Smooth muscle cell (in vitro differentiated cells): Measurements from ENCODE around the gene MESP2. TPM values are rescaled to one million over a fixed set of nuclear protein-coding genes. Genes with fewer than 3 reads are reported as not detected.

Experiments used
- DNase-seq: peaks from one replicate; lab custom pipeline; 2025; ENCODE audit not compliant: unreplicated experiment; lab: John Stamatoyannopoulos, UW
- H2AFZ ChIP-seq: fragments of 200-600 bp; sonication (generic); 2 replicates; pipeline ENCODE4 v1.6.0; 2016; ENCODE audit warnings: antibody characterized with exemption, low read depth, mild to moderate bottlenecking
- H3F3A ChIP-seq: fragments of 200-600 bp; sonication (generic); 2 replicates; pipeline ENCODE4 v1.6.0; 2017; ENCODE audit warnings: antibody characterized with exemption, low read depth
- H3K27ac ChIP-seq: fragments of 200-600 bp; sonication (generic); 2 replicates; pipeline ENCODE4 v1.5.1; 2016; ENCODE audit warnings: low read depth, mild to moderate bottlenecking
- H3K27me3 ChIP-seq: fragments of 200-600 bp; sonication (generic); 2 replicates; pipeline ENCODE4 v1.6.1; 2016; ENCODE audit warnings: low read depth, mild to moderate bottlenecking
- H3K36me3 ChIP-seq: fragments of 200-600 bp; sonication (generic); 2 replicates; pipeline ENCODE4 v1.5.1; 2016; ENCODE audit warnings: low read depth
- H3K4me1 ChIP-seq: fragments of 200-600 bp; sonication (generic); 2 replicates; pipeline ENCODE4 v1.5.1; 2016; ENCODE audit warnings: low read depth
- H3K4me2 ChIP-seq: fragments of 200-600 bp; sonication (generic); 2 replicates; pipeline ENCODE4 v1.6.0; 2016; ENCODE audit warnings: mild to moderate bottlenecking
- H3K4me3 ChIP-seq: fragments of 200-600 bp; sonication (generic); 2 replicates; pipeline ENCODE4 v1.5.1; 2016; ENCODE audit warnings: mild to moderate bottlenecking
- H3K79me2 ChIP-seq: fragments of 200-600 bp; sonication (generic); 2 replicates; pipeline ENCODE4 v1.6.0; 2016; ENCODE audit warnings: low read depth, mild to moderate bottlenecking
- H3K9ac ChIP-seq: fragments of 200-600 bp; sonication (generic); 2 replicates; pipeline ENCODE4 v1.6.0; 2016; ENCODE audit warnings: low read depth
- H3K9me3 ChIP-seq: fragments of 200-600 bp; sonication (generic); replicated peaks from 2 replicates; pipeline ENCODE4 v1.5.1; 2016; ENCODE audit warnings: low read depth
- H4K20me1 ChIP-seq: fragments of 200-600 bp; sonication (generic); 2 replicates; pipeline ENCODE4 v1.6.0; 2016; ENCODE audit warnings: low read depth
- WGBS: methylation state at CpG from one replicate; pipeline ENCODE4 v1.1.7; 2016; ENCODE audit warnings: low lambda C conversion rate; 5-methylcytosine and 5-hydroxymethylcytosine counted together
- polyA plus RNA-seq: library from polyadenylated mRNA; unstranded; fragments of >200 nt; fragmentation: Nextera tagmentation; extraction: Ambion mirVana; gene quantifications from 2 replicates; pipeline ENCODE4 v1.2.1, GENCODE V29; 2016
- total RNA-seq: library from RNA; depleted of rRNA; stranded (reverse); fragments of >200 nt; gene quantifications from 2 replicates; pipeline ENCODE4 v1.2.3, GENCODE V29; 2014
- TF ChIP-seq, protein P1 (sequence below): fragments of 200-600 bp; sonication (generic); IDR thresholded peaks from 2 replicates; pipeline ENCODE4 v1.5.1; 2017; ENCODE audit warnings: borderline replicate concordance, mild to moderate bottlenecking, antibody characterized with exemption; ENCODE audit not compliant: insufficient read depth, poor library complexity, severe bottlenecking

MESP2 gene
- total and polyA plus RNA-seq, 2 experiments from 2014 or later: 0.09 TPM; not detected in 1

- Histone ChIP-seq H3F3A (peaks cover 7% of the 10 kb centered on the region), H3K9me3 (no peaks in the 10 kb centered on the region), H3K4me3 (no peak overlapping the region), H3K27me3 (no peaks in the 10 kb centered on the region), H3K27ac (no peak overlapping the region), H4K20me1 (no peaks in the 10 kb centered on the region), H3K36me3 (no peaks in the 10 kb centered on the region), H3K4me1 (no peaks in the 10 kb centered on the region), H3K4me2 (no peak overlapping the region), H3K79me2 (no peaks in the 10 kb centered on the region), H3K9ac (no peak overlapping the region), H2AFZ (no peak overlapping the region)
- TF ChIP-seq, protein P1, sequence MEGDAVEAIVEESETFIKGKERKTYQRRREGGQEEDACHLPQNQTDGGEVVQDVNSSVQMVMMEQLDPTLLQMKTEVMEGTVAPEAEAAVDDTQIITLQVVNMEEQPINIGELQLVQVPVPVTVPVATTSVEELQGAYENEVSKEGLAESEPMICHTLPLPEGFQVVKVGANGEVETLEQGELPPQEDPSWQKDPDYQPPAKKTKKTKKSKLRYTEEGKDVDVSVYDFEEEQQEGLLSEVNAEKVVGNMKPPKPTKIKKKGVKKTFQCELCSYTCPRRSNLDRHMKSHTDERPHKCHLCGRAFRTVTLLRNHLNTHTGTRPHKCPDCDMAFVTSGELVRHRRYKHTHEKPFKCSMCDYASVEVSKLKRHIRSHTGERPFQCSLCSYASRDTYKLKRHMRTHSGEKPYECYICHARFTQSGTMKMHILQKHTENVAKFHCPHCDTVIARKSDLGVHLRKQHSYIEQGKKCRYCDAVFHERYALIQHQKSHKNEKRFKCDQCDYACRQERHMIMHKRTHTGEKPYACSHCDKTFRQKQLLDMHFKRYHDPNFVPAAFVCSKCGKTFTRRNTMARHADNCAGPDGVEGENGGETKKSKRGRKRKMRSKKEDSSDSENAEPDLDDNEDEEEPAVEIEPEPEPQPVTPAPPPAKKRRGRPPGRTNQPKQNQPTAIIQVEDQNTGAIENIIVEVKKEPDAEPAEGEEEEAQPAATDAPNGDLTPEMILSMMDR: no peak
- DNase-seq: no peak
- WGBS: 88% methylated on average over 11 of the region's 11 CpGs
Measured at GRCh38 chr15:89822026-89822425, 45.9 kb downstream of the MESP2 start.

DNA sequence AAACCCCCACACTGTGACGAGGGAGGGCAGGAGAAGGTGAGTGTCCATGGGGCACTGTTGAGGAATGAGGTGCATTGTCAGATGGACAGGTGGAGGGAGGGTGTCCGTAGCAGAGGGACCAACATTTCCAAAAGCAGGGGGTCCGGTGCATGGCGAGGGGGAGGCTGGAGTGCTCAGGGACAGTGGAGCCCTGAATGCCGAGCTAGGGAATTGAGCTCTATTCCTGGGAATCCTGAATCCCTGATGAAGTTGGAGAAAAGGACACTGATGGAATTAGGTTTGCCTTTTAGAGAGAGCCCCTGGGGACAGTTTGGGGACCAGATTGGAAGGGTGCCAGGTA is 46.4 kb downstream of the MESP2 start:
- Histone ChIP-seq H3K36me3 (no peaks in the 10 kb centered on the region), H3K79me2 (no peaks in the 10 kb centered on the region), H3K27me3 (no peaks in the 10 kb centered on the region), H2AFZ (no peak overlapping the region), H3K9ac (no peak overlapping the region), H3F3A (peaks cover 7% of the 10 kb centered on the region), H3K27ac (no peak overlapping the region), H3K4me1 (no peaks in the 10 kb centered on the region), H3K4me3 (no peak overlapping the region), H4K20me1 (no peaks in the 10 kb centered on the region), H3K9me3 (no peaks in the 10 kb centered on the region), H3K4me2 (no peak overlapping the region)
- DNase-seq: no peak
- TF ChIP-seq, protein P1: no peak
- WGBS: 90% methylated on average over 5 of the region's 5 CpGs

GRCh38 chr15:89822951-89823711 is 47.0 kb downstream of the MESP2 start:
- Histone ChIP-seq H3K27ac (no peak overlapping the region), H4K20me1 (no peaks in the 10 kb centered on the region), H3K4me3 (no peak overlapping the region), H3K36me3 (no peaks in the 10 kb centered on the region), H2AFZ (no peak overlapping the region), H3K4me2 (no peak overlapping the region), H3K79me2 (no peaks in the 10 kb centered on the region), H3K9me3 (no peaks in the 10 kb centered on the region), H3K4me1 (peaks cover 2% of the 10 kb centered on the region), H3F3A (peaks cover 9% of the 10 kb centered on the region), H3K27me3 (no peaks in the 10 kb centered on the region), H3K9ac (no peak overlapping the region)
- TF ChIP-seq, protein P1: no peak
- WGBS: 93% methylated on average over 6 of the region's 7 CpGs
- DNase-seq: no peak
